ES-I3 (cell line): ENCODE data around the gene PPP1R15A.

Experiments
- H3K36me3 ChIP-seq: 2 replicates; pipeline ENCODE4 v1.6.1; 2013; ENCODE audit warnings: mild to moderate bottlenecking, low read length, control low read depth, moderate library complexity; ENCODE audit not compliant: insufficient read depth
- H3K4me1 ChIP-seq: 2 replicates; pipeline ENCODE4 v1.6.1; 2013; ENCODE audit warnings: mild to moderate bottlenecking, control low read depth, low read length; ENCODE audit not compliant: insufficient read depth
- H3K9ac ChIP-seq: 2 replicates; pipeline ENCODE4 v1.6.1; 2013; ENCODE audit warnings: low read depth, mild to moderate bottlenecking, low read length, moderate library complexity
- H3K9me3 ChIP-seq: 2 replicates; pipeline ENCODE4 v1.6.1; 2013; ENCODE audit warnings: mild to moderate bottlenecking, low read length, moderate library complexity; ENCODE audit not compliant: control insufficient read depth, insufficient read depth

Gene PPP1R15A

DNA sequence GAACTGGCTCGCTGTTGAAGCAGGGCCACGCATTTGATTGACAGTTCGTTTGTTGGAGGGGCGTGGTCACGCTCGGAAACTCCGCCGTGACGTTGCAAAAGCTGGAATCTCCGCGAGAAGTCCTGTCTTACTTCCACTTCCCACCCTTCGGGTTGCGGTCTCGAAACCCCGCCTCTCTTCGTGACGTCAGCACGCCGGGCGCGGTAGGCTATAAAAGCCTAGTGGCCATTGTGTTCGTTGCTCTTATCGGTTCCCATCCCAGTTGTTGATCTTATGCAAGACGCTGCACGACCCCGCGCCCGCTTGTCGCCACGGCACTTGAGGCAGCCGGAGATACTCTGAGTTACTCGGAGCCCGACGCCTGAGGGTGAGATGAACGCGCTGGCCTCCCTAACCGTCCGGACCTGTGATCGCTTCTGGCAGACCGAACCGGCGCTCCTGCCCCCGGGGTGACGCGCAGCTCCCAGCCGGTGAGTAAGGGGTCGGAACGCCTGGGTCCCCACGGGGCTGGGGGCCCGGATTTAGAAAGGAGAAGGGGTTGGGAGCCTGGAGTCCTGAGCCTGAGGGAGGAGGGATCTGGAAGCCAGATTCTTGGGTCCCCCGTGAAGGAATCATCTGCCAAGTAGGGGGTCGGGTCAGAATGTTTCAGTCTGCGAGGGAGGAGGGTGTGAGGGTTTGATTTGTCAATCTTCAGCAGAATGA lies at the start of gene PPP1R15A:
Gene PPP1R15A, plus strand, starts transcription at position 240 of the 702 bp plus-strand sequence. CDS start 813 bp downstream, outside the sequence.
- Histone ChIP-seq H3K36me3 (peaks cover 18% of the 10 kb centered on the region), H3K9ac (peak within 1 kb of the TSS; percentile 93), H3K9me3 (no peaks in the 10 kb centered on the region), H3K4me1 (peaks cover 4% of the 10 kb centered on the region; the same call in 1 of the 2 replicates)

DNA sequence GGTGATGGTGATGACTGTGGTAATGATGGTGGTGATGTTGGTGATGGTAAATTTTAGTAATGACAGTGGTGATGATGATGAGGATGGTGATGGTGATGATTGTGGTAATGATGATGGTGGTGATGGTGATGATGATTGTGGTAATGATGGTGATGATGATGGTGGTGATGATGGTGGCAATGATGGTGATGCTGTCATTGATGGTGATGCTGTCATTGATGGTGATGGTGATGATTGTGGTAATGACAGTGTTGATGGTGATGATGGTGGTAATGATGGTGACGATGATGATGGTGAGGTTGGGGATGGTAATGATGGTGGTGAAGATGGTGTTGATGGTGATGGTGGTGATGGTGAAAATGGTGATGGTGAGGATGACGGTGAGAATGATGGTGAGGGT lies 49.7 kb upstream of the PPP1R15A start:
- H3K9ac ChIP-seq: no peak overlapping the region

DNA sequence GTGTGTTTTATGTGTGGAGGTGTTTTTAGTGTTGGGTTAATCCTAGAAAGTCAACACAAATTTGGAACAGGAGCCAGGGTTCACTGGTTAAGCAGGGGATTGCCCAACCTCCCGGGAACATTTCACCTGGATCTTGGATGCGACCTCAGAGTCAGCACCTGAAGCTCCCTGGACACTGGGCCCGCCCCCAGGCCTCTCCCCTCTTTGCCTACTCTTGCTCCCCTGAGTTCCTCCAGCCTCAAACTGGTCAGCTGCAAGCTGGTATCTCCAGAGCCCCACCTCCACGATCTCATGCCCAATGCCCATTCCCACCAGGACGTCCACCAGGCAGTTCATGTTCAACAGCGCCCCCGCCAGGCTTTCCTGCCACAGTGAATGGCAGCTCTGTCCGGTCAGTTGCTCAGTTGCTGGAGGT lies 45.6 kb upstream of the PPP1R15A start:
- no peaks in the 10 kb centered on the region for H3K36me3 ChIP-seq
- H3K9me3 ChIP-seq: no peaks in the 10 kb centered on the region
- no peaks in the 10 kb centered on the region for H3K4me1 ChIP-seq
- no peak overlapping the region for H3K9ac ChIP-seq

More for the DNA sequence above, 49.7 kb upstream of the PPP1R15A start:
- Histone ChIP-seq H3K4me1 (no peaks in the 10 kb centered on the region), H3K9me3 (no peaks in the 10 kb centered on the region), H3K36me3 (no peaks in the 10 kb centered on the region)

DNA sequence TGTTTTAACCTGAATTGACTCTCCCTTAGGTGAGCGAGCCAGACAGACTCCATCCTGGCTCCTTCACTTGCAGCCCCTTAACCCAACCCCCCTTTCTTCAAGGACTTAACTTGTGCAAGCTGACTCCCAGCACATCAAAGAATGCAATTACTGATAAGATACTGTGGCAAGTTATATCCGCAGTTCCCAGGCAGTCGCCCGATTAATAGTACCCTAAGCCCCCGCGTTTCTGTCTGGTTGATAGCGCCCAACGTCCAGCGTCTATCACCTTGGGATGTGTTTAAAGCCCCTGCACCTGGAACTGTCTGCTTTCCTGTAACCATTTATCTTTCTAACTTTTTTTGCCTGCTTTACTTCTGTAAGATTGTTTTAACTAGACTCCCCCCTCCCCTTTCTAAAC lies 42.1 kb upstream of the PPP1R15A start:
- Histone ChIP-seq H3K9ac (no peak overlapping the region), H3K9me3 (no peaks in the 10 kb centered on the region), H3K36me3 (no peaks in the 10 kb centered on the region), H3K4me1 (no peaks in the 10 kb centered on the region)

DNA sequence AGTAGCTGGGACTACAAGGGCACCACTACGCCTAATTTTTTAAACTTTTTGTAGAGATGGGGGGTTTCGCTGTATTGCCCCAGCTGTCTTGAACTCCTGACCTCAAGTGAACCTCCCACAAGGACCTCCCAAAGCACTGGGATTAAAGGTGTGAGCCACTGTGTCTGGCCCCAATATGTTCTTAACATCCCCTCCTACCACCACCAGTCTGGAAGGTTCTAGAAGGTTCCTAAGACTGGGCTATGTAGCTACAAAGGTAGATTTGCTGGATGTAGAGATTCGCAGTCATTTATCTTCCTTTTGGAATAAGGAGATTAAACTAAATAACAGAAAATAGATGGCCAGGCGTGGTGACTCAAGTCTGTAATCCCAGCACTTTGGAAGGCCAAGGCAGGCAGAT lies 41.3 kb upstream of the PPP1R15A start:
- H3K9ac ChIP-seq: no peak overlapping the region
- no peaks in the 10 kb centered on the region for H3K9me3 ChIP-seq
- no peaks in the 10 kb centered on the region for H3K4me1 ChIP-seq
- H3K36me3 ChIP-seq: no peaks in the 10 kb centered on the region

DNA sequence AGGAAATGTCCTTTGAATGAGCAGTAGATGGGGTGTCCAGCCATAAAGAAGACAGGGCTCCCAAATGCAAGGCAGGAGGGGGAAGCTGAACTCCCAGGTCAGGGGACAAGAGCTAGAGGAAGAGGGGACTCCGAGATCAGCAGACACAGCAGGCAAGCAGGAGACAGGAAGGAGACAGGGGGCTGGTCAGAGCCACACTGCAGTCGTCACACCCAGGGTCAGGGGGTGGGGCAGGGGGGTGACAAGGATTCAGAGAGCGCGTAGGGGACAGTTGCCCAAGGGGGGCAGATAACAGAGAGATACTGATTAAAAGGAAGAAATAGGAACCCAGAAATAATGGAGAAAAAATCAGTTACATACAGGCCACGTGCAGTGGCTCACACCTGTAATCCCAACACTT lies 39.2 kb upstream of the PPP1R15A start:
- no peak overlapping the region for H3K9ac ChIP-seq
- H3K4me1 ChIP-seq: no peaks in the 10 kb centered on the region
- H3K9me3 ChIP-seq: no peaks in the 10 kb centered on the region
- no peaks in the 10 kb centered on the region for H3K36me3 ChIP-seq

DNA sequence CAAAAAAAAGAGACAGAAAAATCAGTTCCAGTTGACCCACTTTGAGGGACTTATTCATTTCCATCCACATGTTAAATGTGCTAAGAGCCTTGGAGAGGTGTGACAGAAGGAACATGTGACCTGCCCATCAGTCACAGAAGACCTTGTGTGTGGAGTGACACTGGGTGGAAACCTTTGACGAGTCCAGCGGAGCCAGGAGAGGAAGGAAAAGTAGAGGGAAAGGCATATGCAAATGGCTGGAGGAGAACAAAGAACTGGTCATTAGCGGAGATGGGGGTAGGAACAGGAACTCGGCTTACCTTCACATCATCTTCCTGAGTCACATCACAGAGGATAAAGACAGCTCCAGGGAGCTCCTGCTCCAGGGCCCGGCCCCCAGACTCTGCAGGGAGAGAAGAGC lies 38.2 kb upstream of the PPP1R15A start:
- H3K36me3 ChIP-seq: no peaks in the 10 kb centered on the region
- no peak overlapping the region for H3K9ac ChIP-seq
- H3K4me1 ChIP-seq: no peaks in the 10 kb centered on the region
- H3K9me3 ChIP-seq: no peaks in the 10 kb centered on the region

DNA sequence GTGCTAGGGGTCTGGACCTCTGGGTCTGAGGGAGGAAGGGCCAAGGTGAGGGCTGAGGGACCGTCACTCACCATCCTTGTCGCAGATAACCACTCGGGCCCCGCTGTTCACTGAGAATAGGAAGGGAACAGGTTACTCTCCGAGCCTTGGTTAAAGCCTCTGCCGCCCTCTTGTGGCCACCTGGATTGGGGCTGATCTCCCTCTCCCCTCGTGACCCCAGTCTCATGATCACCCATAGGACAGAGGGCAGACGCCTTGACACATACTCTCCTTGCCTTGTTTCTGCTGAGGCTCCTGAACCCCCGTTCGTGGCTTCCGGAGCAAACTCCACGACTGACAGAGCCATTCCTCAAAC lies 36.5 kb upstream of the PPP1R15A start:
- H3K9me3 ChIP-seq: no peaks in the 10 kb centered on the region
- H3K4me1 ChIP-seq: no peaks in the 10 kb centered on the region
- H3K9ac ChIP-seq: peak overlapping the region; percentile 73

DNA sequence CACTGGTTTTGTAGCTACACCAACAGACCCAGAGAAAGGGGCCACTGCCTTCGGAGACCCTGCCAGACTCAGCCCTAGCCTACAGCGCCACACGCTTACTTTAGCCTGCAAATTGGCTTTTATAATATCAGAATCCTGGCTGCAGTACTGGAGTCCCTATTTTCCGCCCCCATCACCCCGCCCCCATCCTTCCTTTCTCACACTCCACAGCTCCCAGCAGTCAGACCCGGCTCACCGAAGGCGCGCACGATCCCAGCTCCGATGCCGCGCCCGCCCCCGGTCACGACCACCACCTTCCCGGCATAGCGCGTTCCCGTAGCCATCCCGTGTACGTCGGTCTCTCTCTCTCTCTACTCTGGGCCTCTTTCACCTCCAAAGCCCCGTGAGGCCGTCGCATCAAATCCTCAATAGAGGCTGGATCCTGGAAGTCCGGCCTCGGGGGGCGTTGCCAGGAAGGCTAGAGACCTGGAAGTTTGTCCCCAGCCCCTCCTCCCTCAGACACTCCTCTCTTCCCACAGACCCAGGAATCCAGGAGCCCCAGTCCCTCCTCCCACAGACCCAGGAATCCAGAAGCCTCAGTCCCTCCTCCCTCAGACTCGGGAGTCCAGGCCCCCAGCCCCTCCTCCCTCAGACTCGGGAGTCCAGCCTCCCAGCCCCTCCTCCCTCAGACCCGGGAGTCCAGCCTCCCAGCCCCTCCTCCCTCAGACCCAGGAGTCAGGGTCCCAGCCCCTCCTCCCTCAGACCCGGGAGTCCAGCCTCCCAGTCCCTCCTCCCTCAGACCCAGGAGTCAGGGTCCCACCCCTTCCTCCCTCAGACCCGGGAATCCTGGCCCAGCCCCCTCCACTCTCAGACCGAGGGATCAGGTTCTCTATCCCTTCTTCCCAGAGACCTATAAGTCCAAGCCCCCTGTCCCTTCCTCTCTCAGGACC lies 35.9 kb upstream of the PPP1R15A start, which contains the start of gene HSD17B14:
Gene HSD17B14, minus strand, starts transcription at position 403 of the 929 bp plus-strand sequence. Its CDS starts 80 bp downstream, at position 323.
- Histone ChIP-seq H3K4me1 (no peaks in the 10 kb centered on the region), H3K9me3 (no peaks in the 10 kb centered on the region), H3K9ac (peak within 1 kb of the TSS; percentile 73), H3K36me3 (no peaks in the 10 kb centered on the region)

More for the DNA sequence above, 36.5 kb upstream of the PPP1R15A start:
- H3K36me3 ChIP-seq: no peaks in the 10 kb centered on the region

DNA sequence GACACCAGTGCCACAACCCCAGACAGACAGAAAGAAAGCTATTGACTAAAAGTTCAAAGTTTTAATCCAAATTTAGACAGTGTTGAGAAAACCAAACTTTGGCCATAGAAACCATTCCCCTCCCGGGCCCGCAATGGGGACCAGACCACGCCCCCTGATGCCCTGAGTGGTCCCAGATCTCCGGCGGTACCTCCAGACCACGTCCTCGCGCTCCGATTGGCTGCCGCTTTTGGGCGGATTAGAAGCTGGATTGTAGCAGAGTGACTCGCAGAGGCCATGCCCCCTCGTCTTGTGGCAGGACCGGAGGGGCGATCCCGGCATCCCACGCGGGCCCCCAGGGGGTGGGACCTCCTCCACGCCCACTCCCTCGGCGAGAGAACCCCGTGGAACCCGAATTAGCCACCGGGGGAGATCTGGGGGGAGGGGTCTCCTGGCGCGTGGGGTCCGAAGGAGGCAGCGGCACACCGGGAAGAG lies 35.1 kb upstream of the PPP1R15A start:
- Histone ChIP-seq H3K9me3 (no peaks in the 10 kb centered on the region), H3K9ac (peak overlapping the region; percentile 73), H3K4me1 (no peaks in the 10 kb centered on the region), H3K36me3 (no peaks in the 10 kb centered on the region)

DNA sequence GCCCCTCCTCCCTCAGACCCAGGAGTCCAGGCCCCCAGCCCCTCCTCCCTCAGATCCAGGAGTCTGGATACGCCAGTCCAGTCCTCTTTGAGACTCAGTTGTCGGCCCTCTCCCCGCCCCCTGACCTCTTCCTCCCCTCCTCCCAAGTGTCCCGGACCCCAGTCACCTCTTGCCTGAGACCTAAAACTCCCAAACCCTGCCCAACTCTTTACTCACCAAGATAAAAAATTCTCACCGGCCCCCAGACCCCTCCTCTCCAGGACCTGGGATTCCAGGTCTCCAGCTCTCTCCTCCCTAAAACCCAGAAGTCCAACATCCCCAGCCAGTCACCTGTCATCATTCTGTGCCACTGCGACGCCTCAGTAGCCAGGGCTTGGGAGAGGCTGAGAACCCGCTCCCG lies 34.5 kb upstream of the PPP1R15A start:
- no peaks in the 10 kb centered on the region for H3K4me1 ChIP-seq
- H3K9me3 ChIP-seq: no peaks in the 10 kb centered on the region
- no peaks in the 10 kb centered on the region for H3K36me3 ChIP-seq
- H3K9ac ChIP-seq: peak overlapping the region; percentile 73; the same call in 1 of the 2 replicates

DNA sequence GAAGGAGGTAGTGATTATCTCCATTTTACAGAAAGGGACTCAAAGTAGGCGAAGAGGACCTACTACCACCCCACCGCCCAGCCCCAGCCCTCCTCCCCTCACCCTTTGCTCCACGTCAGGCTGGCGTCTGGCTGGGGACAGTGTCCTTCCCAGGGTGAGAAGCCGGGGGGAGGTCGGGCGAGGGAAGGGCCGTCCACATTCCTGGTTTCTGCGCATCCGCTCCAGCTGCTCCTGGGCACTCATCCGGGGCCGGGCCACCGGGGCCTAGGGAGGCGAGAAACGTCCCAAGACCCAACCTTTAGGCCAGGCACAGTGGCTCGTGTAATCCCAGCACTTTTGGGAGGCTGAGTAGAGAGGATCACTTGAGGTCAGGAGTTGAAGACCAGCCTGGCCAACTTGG lies 31.2 kb upstream of the PPP1R15A start:
- Histone ChIP-seq H3K9me3 (no peaks in the 10 kb centered on the region), H3K36me3 (no peaks in the 10 kb centered on the region; the same call in 1 of the 2 replicates), H3K9ac (no peak overlapping the region), H3K4me1 (no peaks in the 10 kb centered on the region)

DNA sequence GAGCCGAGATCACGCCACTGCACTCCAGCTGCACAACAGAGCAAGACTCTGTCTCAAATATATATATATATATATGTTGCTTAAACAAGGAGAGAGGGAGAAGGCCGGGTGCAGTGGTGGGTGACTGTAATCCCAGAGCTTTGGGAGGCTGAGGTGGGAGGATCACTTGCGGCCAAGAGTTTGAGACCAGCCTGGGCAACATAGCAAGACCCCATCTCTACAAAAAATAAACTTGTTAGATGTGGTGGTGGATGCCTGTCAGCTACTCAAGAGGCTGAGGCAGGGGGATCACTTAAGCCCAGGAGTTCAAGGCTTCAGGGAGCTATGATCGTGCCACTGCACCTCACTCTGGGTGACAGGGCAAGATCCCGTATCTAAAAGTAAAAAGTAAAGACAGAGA lies 30.6 kb upstream of the PPP1R15A start:
- H3K9me3 ChIP-seq: no peaks in the 10 kb centered on the region
- H3K4me1 ChIP-seq: no peaks in the 10 kb centered on the region
- no peak overlapping the region for H3K9ac ChIP-seq
- no peaks in the 10 kb centered on the region; the same call in 1 of the 2 replicates for H3K36me3 ChIP-seq

DNA sequence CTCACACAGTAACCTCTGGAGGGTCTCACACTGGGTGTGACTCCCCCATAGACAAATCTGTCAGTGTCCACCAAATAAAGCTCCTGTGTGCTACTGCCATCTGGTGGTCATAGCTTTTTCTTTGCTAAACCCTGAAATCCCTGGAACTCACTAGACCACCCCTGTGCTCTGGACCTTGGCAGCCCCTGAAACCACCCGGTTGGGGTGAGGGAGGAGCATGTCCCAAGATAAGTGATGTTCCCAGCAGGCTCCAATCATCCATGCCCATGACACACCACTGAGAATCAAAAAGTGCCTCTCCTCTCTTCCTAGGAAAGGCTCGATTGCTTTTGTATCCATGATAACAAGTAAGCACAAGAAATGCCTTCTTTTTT lies 29.4 kb upstream of the PPP1R15A start:
- H3K36me3 ChIP-seq: no peaks in the 10 kb centered on the region; the same call in 1 of the 2 replicates
- H3K9ac ChIP-seq: no peak overlapping the region
- H3K4me1 ChIP-seq: no peaks in the 10 kb centered on the region
- H3K9me3 ChIP-seq: no peaks in the 10 kb centered on the region
